ENCODE data around the gene FAM111A. TPM values are rescaled to one million over a fixed set of nuclear protein-coding genes. Genes with fewer than 3 reads are reported as not detected.

FAM111A gene
- total and polyA plus RNA-seq, 4 donors = 14.9 to 73.3 (median 39.4) TPM

DNA sequence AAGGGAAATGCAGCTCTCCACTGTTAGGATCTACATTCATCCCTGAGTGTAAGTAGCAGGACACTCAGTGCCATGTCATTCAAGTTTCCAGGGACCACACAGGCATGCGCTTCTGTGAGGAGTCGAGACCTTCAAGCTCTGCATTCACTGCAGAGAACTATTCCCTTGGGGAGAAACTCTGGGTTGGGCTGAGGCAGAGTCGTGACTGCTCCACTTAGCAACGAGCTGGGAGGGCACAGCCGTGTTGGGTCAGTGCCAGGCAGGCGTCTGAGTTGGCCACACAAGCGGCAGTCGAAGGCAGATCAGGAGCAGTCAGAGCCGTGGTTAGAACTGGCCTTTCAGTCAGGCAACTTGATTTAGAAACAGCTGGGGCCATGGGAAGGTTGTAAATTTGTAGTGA, 55.3 kb downstream of the FAM111A start:
- TF ChIP-seq, protein P1, sequence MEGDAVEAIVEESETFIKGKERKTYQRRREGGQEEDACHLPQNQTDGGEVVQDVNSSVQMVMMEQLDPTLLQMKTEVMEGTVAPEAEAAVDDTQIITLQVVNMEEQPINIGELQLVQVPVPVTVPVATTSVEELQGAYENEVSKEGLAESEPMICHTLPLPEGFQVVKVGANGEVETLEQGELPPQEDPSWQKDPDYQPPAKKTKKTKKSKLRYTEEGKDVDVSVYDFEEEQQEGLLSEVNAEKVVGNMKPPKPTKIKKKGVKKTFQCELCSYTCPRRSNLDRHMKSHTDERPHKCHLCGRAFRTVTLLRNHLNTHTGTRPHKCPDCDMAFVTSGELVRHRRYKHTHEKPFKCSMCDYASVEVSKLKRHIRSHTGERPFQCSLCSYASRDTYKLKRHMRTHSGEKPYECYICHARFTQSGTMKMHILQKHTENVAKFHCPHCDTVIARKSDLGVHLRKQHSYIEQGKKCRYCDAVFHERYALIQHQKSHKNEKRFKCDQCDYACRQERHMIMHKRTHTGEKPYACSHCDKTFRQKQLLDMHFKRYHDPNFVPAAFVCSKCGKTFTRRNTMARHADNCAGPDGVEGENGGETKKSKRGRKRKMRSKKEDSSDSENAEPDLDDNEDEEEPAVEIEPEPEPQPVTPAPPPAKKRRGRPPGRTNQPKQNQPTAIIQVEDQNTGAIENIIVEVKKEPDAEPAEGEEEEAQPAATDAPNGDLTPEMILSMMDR (IDR thresholded peaks at IDR 0.05; ENCODE audit: control extremely low read depth, extremely low read depth) = no peak
- DNase-seq (peak; percentile 96 to 98 (median 96)), ATAC-seq (ENCODE audit: insufficient read depth, low FRiP score) (peak; percentile 64)
- H3K9ac ChIP-seq (ENCODE audit: insufficient read depth in 1 of 2, low read length in 2 of 2) = peak overlapping the region in 1 of 2 donors; percentile 1
- 26 to 33% methylated on average over 9 of the region's 9 CpGs for WGBS, 2 donors
- peak overlapping the region in 1 of 2 donors; percentile 42 for H3K27ac ChIP-seq (ENCODE audit: low read depth in 1 of 2, low read length in 1 of 2)
- H3K27me3 ChIP-seq (ENCODE audit: control insufficient read depth in 3 of 3, insufficient read depth in 3 of 3, low read length in 2 of 3) = no peaks in the 10 kb centered on the region
- H3K36me3 ChIP-seq (ENCODE audit: control insufficient read depth in 4 of 4, insufficient read depth in 4 of 4, low read length in 4 of 4) = peaks cover 0 to 79% (median 36%) of the 10 kb centered on the region in 4 donors
- H3K4me3 ChIP-seq = no peak overlapping the region
- peaks cover 0 to 49% (median 23%) of the 10 kb centered on the region in 5 donors for H3K4me1 ChIP-seq (ENCODE audit: control insufficient read depth in 5 of 5, insufficient read depth in 5 of 5, low read length in 5 of 5)
- no peaks in the 10 kb centered on the region for H3K9me3 ChIP-seq (ENCODE audit: control insufficient read depth in 4 of 4, insufficient read depth in 3 of 4, low read length in 3 of 4)

- peak in 1 of 3 donors; percentile 35 for DNase-seq
- no peak overlapping the region for H3K27ac ChIP-seq (ENCODE audit: low read depth in 1 of 2, low read length in 1 of 2)
- no peak overlapping the region for H3K4me3 ChIP-seq
- peaks cover 0 to 49% (median 23%) of the 10 kb centered on the region in 5 donors for H3K4me1 ChIP-seq (ENCODE audit: control insufficient read depth in 5 of 5, insufficient read depth in 5 of 5, low read length in 5 of 5)
- no peak for ATAC-seq (ENCODE audit: insufficient read depth, low FRiP score)
- WGBS, 2 donors = 70 to 84% methylated on average over 2 of the region's 2 CpGs
- peaks cover 0 to 79% (median 36%) of the 10 kb centered on the region in 4 donors for H3K36me3 ChIP-seq (ENCODE audit: control insufficient read depth in 4 of 4, insufficient read depth in 4 of 4, low read length in 4 of 4)
- H3K9me3 ChIP-seq (ENCODE audit: control insufficient read depth in 4 of 4, insufficient read depth in 3 of 4, low read length in 3 of 4) = no peaks in the 10 kb centered on the region
- no peaks in the 10 kb centered on the region for H3K27me3 ChIP-seq (ENCODE audit: control insufficient read depth in 3 of 3, insufficient read depth in 3 of 3, low read length in 2 of 3)
- TF ChIP-seq, protein P1 (IDR thresholded peaks at IDR 0.05; ENCODE audit: control extremely low read depth, extremely low read depth) = no peak
- no peak overlapping the region for H3K9ac ChIP-seq (ENCODE audit: insufficient read depth in 1 of 2, low read length in 2 of 2)
These were observed 56.1 kb downstream of the FAM111A start for GRCh38 chr11:59198726-59199125.

- Histone ChIP-seq H3K9ac (ENCODE audit: insufficient read depth in 1 of 2, low read length in 2 of 2) (no peak overlapping the region), H3K36me3 (ENCODE audit: control insufficient read depth in 4 of 4, insufficient read depth in 4 of 4, low read length in 4 of 4) (peaks cover 0 to 80% (median 34%) of the 10 kb centered on the region in 4 donors), H3K4me3 (no peak overlapping the region), H3K9me3 (ENCODE audit: control insufficient read depth in 4 of 4, insufficient read depth in 3 of 4, low read length in 3 of 4) (no peaks in the 10 kb centered on the region), H3K4me1 (ENCODE audit: control insufficient read depth in 5 of 5, insufficient read depth in 5 of 5, low read length in 5 of 5) (peaks cover 0 to 49% (median 23%) of the 10 kb centered on the region in 5 donors), H3K27ac (ENCODE audit: low read depth in 1 of 2, low read length in 1 of 2) (peak overlapping the region in 1 of 2 donors; percentile 41), H3K27me3 (ENCODE audit: control insufficient read depth in 3 of 3, insufficient read depth in 3 of 3, low read length in 2 of 3) (no peaks in the 10 kb centered on the region)
- ATAC-seq (ENCODE audit: insufficient read depth, low FRiP score) = no peak
- TF ChIP-seq, protein P1 (IDR thresholded peaks at IDR 0.05; ENCODE audit: control extremely low read depth, extremely low read depth) = no peak
- WGBS, 2 donors = 76 to 79% methylated on average over 14 of the region's 14 CpGs
- peak in 2 of 3 donors; percentile 55 to 65 for DNase-seq
These were observed 57.1 kb downstream of the FAM111A start for GRCh38 chr11:59199546-59200422.

Data from lung (tissue), 12 donors.